Measurements from ENCODE around the gene MSI2.

The MSI2 gene

DNA sequence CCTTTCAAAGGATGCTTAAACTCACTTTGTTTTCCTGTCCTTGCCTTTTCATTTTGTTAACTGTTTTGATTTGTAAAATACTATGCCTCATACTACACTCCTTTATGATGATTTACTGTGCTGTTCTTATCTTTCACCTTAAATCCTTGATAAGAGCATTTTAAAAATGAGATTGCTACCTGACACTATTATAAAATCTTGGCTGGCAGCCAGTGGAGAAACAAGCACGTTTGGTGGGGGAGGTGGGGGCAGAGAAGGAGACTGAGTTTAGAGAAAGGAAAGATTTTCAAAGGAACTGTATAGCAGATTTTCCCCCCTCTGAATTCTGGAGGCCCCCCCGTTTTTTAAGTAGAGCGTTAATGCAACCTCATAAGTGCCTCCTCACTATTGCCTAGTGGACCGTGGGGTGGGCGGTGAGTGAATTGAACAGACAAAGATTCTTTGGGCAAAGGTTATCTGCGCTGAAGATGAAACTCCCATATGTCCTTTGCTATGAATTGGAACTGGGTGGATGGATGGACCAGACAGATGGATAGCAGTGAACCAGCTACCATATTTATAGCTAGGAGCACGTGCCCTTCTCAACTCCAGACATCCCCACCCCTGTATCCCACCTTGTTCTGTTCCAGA is 288.6 kb downstream of the MSI2 start:
- ATAC-seq, result no peak
- TF ChIP-seq ZFP3 (CRISPR knock-in tag; IDR thresholded peaks at IDR 0.05) (no peak), ZNF565 (CRISPR knock-in tag; conservative IDR thresholded peaks at IDR 0.05; ENCODE audit: low read depth) (0 out of 2 replicates have a peak, but pooled peaks have one; percentile 16)

DNA sequence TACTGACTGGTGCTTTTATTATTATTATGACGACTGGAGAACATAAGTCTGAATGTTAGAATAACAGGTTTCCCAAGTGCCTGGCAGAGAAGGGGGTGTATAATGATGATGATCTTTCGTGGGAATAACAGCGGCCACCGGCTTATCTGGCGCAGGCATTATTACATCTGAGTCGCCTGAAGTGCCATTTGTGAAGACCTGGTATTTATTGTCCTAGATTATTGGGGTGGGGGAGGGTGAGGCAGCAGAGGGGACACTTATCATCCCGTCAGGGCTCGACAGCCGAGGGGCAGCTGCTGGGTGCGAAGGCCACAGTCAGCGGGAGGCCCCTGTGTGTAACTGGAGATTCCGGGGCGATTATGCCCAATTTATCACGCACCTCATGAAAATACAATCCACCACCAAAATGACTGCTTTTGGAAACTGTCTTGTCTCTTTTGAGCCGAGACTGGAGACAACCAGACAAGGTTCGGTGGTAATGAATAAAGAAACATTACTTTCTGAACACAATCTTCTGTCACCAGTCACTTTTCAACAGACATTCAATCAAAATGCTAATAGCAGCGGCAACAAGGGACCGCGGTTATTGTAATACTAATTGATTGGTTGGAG is 289.5 kb downstream of the MSI2 start:
- ATAC-seq, result no peak
- no peak for TF ChIP-seq SNAI2 (CRISPR knock-in tag; IDR thresholded peaks at IDR 0.05)
- no peak for TF ChIP-seq BACH2 (CRISPR knock-in tag; IDR thresholded peaks at IDR 0.05; ENCODE audit: borderline replicate concordance)
- no peak for TF ChIP-seq TOX (CRISPR knock-in tag; IDR thresholded peaks at IDR 0.05; ENCODE audit: borderline replicate concordance)
- no peak for TF ChIP-seq ISL1 (CRISPR knock-in tag; IDR thresholded peaks at IDR 0.05)
- TF ChIP-seq, protein P1, sequence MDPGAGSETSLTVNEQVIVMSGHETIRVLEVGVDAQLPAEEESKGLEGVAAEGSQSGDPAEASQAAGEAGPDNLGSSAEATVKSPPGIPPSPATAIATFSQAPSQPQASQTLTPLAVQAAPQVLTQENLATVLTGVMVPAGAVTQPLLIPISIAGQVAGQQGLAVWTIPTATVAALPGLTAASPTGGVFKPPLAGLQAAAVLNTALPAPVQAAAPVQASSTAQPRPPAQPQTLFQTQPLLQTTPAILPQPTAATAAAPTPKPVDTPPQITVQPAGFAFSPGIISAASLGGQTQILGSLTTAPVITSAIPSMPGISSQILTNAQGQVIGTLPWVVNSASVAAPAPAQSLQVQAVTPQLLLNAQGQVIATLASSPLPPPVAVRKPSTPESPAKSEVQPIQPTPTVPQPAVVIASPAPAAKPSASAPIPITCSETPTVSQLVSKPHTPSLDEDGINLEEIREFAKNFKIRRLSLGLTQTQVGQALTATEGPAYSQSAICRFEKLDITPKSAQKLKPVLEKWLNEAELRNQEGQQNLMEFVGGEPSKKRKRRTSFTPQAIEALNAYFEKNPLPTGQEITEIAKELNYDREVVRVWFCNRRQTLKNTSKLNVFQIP (CRISPR knock-in tag; IDR thresholded peaks at IDR 0.05; ENCODE audit: borderline replicate concordance, low read depth), result no peak
- TF ChIP-seq, protein P2, sequence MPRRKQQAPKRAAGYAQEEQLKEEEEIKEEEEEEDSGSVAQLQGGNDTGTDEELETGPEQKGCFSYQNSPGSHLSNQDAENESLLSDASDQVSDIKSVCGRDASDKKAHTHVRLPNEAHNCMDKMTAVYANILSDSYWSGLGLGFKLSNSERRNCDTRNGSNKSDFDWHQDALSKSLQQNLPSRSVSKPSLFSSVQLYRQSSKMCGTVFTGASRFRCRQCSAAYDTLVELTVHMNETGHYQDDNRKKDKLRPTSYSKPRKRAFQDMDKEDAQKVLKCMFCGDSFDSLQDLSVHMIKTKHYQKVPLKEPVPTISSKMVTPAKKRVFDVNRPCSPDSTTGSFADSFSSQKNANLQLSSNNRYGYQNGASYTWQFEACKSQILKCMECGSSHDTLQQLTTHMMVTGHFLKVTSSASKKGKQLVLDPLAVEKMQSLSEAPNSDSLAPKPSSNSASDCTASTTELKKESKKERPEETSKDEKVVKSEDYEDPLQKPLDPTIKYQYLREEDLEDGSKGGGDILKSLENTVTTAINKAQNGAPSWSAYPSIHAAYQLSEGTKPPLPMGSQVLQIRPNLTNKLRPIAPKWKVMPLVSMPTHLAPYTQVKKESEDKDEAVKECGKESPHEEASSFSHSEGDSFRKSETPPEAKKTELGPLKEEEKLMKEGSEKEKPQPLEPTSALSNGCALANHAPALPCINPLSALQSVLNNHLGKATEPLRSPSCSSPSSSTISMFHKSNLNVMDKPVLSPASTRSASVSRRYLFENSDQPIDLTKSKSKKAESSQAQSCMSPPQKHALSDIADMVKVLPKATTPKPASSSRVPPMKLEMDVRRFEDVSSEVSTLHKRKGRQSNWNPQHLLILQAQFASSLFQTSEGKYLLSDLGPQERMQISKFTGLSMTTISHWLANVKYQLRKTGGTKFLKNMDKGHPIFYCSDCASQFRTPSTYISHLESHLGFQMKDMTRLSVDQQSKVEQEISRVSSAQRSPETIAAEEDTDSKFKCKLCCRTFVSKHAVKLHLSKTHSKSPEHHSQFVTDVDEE (CRISPR knock-in tag; IDR thresholded peaks at IDR 0.05), result peak; percentile 83
- TF ChIP-seq GLIS3 (CRISPR knock-in tag; IDR thresholded peaks at IDR 0.05), result no peak
- TF ChIP-seq ZNF70 (CRISPR knock-in tag; IDR thresholded peaks at IDR 0.05), result no peak
- TF ChIP-seq TCF4 (CRISPR knock-in tag; IDR thresholded peaks at IDR 0.05; ENCODE audit: borderline replicate concordance), result 0 out of 2 replicates have a peak, but pooled peaks have one; percentile 45
- TF ChIP-seq ZC3H10 (CRISPR knock-in tag; IDR thresholded peaks at IDR 0.05), result no peak

DNA sequence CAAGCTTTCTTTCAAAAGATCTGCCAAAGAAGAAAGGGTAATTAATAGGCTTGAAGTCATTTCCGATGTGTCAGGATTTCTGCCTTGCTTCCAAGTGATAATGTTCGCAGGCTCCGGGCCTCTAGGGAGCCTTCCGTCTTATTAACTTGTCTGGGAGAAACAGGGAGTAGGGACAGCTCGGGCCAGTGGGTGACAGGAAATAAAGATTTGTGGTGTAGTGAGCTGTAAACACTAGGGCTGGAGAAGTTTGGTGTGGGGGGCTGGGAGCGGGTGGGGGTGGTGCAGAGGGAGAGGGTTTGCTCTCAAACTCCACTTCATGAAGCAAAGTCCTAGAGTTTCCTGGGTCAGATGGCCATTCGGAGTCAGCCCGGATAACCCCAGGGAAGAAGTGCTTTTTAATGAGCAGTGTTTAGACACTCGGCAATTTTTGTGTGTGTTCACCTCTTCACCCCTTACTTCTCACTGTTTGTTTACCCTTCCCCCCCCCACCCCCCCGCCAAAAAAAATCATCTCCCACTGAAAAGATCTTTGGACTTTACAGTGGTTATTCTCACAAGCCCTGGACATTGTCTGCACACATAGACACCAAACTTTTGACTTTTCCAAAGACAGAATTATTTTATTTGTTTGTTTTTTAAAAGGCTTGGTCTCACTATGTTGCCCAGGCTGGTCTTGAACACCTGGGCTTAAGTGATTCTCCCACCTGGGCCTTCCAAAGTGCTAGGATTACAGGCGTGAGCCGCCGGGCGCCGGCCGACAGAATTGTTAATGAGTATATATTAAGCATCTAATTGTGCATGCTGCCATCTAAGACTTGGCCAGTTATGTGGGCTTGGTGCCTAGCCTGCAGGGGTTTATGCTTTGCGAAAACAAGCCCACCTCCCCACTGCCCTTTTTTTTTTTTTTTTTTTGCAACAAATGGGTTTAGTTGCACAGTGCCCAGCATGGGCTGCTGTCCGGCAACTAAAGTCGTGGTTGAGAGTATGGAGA is 292.4 kb downstream of the MSI2 start:
- TF ChIP-seq ZNF70 (CRISPR knock-in tag; IDR thresholded peaks at IDR 0.05), result no peak
- TF ChIP-seq ZNF565 (CRISPR knock-in tag; conservative IDR thresholded peaks at IDR 0.05; ENCODE audit: low read depth), result no peak
- no peak for TF ChIP-seq CSDC2 (CRISPR knock-in tag; IDR thresholded peaks at IDR 0.05)
- TF ChIP-seq GLIS3 (CRISPR knock-in tag; IDR thresholded peaks at IDR 0.05), result no peak
- TF ChIP-seq TCF4 (CRISPR knock-in tag; IDR thresholded peaks at IDR 0.05; ENCODE audit: borderline replicate concordance), result no peak
- TF ChIP-seq BACH2 (CRISPR knock-in tag; IDR thresholded peaks at IDR 0.05; ENCODE audit: borderline replicate concordance), result no peak
- TF ChIP-seq ZC3H10 (CRISPR knock-in tag; IDR thresholded peaks at IDR 0.05), result no peak
- TF ChIP-seq, protein P2 (CRISPR knock-in tag; IDR thresholded peaks at IDR 0.05), result no peak
- TF ChIP-seq OSR1 (CRISPR knock-in tag; IDR thresholded peaks at IDR 0.05), result no peak
- TF ChIP-seq, protein P1 (CRISPR knock-in tag; IDR thresholded peaks at IDR 0.05; ENCODE audit: borderline replicate concordance, low read depth), result no peak
- no peak for TF ChIP-seq SNAI2 (CRISPR knock-in tag; IDR thresholded peaks at IDR 0.05)
- no peak for TF ChIP-seq ZNF8 (CRISPR knock-in tag; IDR thresholded peaks at IDR 0.05)
- no peak for TF ChIP-seq PPARA (CRISPR knock-in tag; IDR thresholded peaks at IDR 0.05; ENCODE audit: borderline replicate concordance)
- TF ChIP-seq, protein P3, sequence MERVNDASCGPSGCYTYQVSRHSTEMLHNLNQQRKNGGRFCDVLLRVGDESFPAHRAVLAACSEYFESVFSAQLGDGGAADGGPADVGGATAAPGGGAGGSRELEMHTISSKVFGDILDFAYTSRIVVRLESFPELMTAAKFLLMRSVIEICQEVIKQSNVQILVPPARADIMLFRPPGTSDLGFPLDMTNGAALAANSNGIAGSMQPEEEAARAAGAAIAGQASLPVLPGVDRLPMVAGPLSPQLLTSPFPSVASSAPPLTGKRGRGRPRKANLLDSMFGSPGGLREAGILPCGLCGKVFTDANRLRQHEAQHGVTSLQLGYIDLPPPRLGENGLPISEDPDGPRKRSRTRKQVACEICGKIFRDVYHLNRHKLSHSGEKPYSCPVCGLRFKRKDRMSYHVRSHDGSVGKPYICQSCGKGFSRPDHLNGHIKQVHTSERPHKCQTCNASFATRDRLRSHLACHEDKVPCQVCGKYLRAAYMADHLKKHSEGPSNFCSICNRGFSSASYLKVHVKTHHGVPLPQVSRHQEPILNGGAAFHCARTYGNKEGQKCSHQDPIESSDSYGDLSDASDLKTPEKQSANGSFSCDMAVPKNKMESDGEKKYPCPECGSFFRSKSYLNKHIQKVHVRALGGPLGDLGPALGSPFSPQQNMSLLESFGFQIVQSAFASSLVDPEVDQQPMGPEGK (CRISPR knock-in tag; IDR thresholded peaks at IDR 0.05; ENCODE audit: borderline replicate concordance), result no peak
- TF ChIP-seq, protein P4, sequence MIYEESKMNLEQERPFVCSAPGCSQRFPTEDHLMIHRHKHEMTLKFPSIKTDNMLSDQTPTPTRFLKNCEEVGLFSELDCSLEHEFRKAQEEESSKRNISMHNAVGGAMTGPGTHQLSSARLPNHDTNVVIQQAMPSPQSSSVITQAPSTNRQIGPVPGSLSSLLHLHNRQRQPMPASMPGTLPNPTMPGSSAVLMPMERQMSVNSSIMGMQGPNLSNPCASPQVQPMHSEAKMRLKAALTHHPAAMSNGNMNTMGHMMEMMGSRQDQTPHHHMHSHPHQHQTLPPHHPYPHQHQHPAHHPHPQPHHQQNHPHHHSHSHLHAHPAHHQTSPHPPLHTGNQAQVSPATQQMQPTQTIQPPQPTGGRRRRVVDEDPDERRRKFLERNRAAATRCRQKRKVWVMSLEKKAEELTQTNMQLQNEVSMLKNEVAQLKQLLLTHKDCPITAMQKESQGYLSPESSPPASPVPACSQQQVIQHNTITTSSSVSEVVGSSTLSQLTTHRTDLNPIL (CRISPR knock-in tag; IDR thresholded peaks at IDR 0.05; ENCODE audit: low read depth), result no peak
- no peak for TF ChIP-seq RARB (CRISPR knock-in tag; IDR thresholded peaks at IDR 0.05)
- TF ChIP-seq, protein P5, sequence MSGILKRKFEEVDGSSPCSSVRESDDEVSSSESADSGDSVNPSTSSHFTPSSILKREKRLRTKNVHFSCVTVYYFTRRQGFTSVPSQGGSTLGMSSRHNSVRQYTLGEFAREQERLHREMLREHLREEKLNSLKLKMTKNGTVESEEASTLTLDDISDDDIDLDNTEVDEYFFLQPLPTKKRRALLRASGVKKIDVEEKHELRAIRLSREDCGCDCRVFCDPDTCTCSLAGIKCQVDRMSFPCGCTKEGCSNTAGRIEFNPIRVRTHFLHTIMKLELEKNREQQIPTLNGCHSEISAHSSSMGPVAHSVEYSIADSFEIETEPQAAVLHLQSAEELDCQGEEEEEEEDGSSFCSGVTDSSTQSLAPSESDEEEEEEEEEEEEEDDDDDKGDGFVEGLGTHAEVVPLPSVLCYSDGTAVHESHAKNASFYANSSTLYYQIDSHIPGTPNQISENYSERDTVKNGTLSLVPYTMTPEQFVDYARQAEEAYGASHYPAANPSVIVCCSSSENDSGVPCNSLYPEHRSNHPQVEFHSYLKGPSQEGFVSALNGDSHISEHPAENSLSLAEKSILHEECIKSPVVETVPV (CRISPR knock-in tag; IDR thresholded peaks at IDR 0.05), result no peak
- ATAC-seq, result no peak
